WTC11 (cell line): Measurements from ENCODE around the gene ORM2. TPM values are rescaled to one million over a fixed set of nuclear protein-coding genes. Genes with fewer than 3 reads are reported as not detected.

Experiments
- ATAC-seq: fragments of 200-7000 bp; cut with Tn5 transposase; 2 replicates; pipeline ENCODE4 v1.10.0; 2021; ENCODE audit warnings: mild to moderate bottlenecking, moderate library complexity
- CTCF ChIA-PET: fragments of 300-600 bp; sonication (Branson Sonifier 250); formaldehyde crosslinking; loops from one replicate; lab custom pipeline; 2021; ENCODE audit warnings: antibody characterized with exemption; lab: Charles Lee
- POLR2A ChIA-PET: fragments of 350-600 bp; sonication (Branson Sonifier 250); formaldehyde crosslinking; loops from one replicate; lab custom pipeline; 2021; ENCODE audit warnings: antibody characterized with exemption; lab: Charles Lee
- DNase-seq: peaks from one replicate; pipeline ENCODE4 v3.0.0; 2021; ENCODE audit warnings: low spot score
- H3K27ac Mint-ChIP-seq: 2 replicates; pipeline ENCODE4 v1.8.0; 2021; ENCODE audit warnings: mixed read lengths
- H3K27me3 Mint-ChIP-seq: 2 replicates; pipeline ENCODE4 v1.8.0; 2021; ENCODE audit warnings: low read depth, mild to moderate bottlenecking, moderate library complexity, mixed read lengths
- H3K36me3 Mint-ChIP-seq: 2 replicates; pipeline ENCODE4 v1.8.0; 2021; ENCODE audit warnings: mixed read lengths
- H3K4me1 Mint-ChIP-seq: 2 replicates; pipeline ENCODE4 v1.8.0; 2022; ENCODE audit warnings: mixed read lengths
- H3K4me3 Mint-ChIP-seq: 2 replicates; pipeline ENCODE4 v1.8.0; 2021; ENCODE audit warnings: mild to moderate bottlenecking, moderate library complexity, mixed read lengths
- H3K9me3 Mint-ChIP-seq: 2 replicates; pipeline ENCODE4 v1.8.0; 2021; ENCODE audit warnings: mixed read lengths
- ATF6 ChIP-seq: sonication (generic); formaldehyde crosslinking; IDR thresholded peaks from 2 replicates; pipeline ENCODE4 v1.8.1; 2023; ENCODE audit warnings: mild to moderate bottlenecking, missing genetic modification reagents
- CBFB ChIP-seq: sonication (generic); formaldehyde crosslinking; IDR thresholded peaks from 2 replicates; pipeline ENCODE4 v1.8.1; 2022; ENCODE audit warnings: mild to moderate bottlenecking, low read depth, missing genetic modification reagents
- CREB1 ChIP-seq: sonication (generic); formaldehyde crosslinking; IDR thresholded peaks from 2 replicates; pipeline ENCODE4 v1.8.0; 2023; ENCODE audit warnings: mild to moderate bottlenecking, missing genetic modification reagents
- CTCF ChIP-seq: fragments of 200-600 bp; IDR thresholded peaks from 2 replicates; pipeline ENCODE4 v1.8.0; 2022; ENCODE audit warnings: antibody characterized with exemption
- E2F1 ChIP-seq: sonication (generic); formaldehyde crosslinking; IDR thresholded peaks from 2 replicates; pipeline ENCODE4 v1.8.0; 2022; ENCODE audit warnings: mild to moderate bottlenecking, missing genetic modification reagents
- E2F4 ChIP-seq: sonication (generic); formaldehyde crosslinking; IDR thresholded peaks from 2 replicates; pipeline ENCODE4 v1.8.1; 2022; ENCODE audit warnings: low read depth, mild to moderate bottlenecking, moderate library complexity, missing genetic modification reagents, borderline replicate concordance
- ESRRA ChIP-seq: sonication (generic); formaldehyde crosslinking; IDR thresholded peaks from 2 replicates; pipeline ENCODE4 v1.8.1; 2022; ENCODE audit warnings: mild to moderate bottlenecking, missing genetic modification reagents, borderline replicate concordance
- FOXK1 ChIP-seq: sonication (generic); formaldehyde crosslinking; IDR thresholded peaks from 2 replicates; pipeline ENCODE4 v1.8.0; 2022; ENCODE audit warnings: mild to moderate bottlenecking, moderate library complexity, missing genetic modification reagents
- FOXP1 ChIP-seq: sonication (generic); formaldehyde crosslinking; IDR thresholded peaks from 2 replicates; pipeline ENCODE4 v1.8.0; 2022; ENCODE audit warnings: missing genetic modification reagents, mild to moderate bottlenecking, moderate library complexity, borderline replicate concordance
- GTF2I ChIP-seq: fragments of 250-450 bp; sonication (Bioruptor Pico); conservative IDR thresholded peaks from 2 replicates; pipeline ENCODE4 v1.4.0; 2021; ENCODE audit warnings: mild to moderate bottlenecking
- MXD4 ChIP-seq: fragments of 250-450 bp; sonication (Bioruptor Pico); IDR thresholded peaks from 2 replicates; pipeline ENCODE4 v1.8.0; 2021; ENCODE audit warnings: mild to moderate bottlenecking, moderate library complexity, borderline replicate concordance
- PRDM15 ChIP-seq: sonication (generic); formaldehyde crosslinking; IDR thresholded peaks from 2 replicates; pipeline ENCODE4 v1.8.0; 2022; ENCODE audit warnings: missing genetic modification reagents
- RORB ChIP-seq: fragments of 250-450 bp; sonication (Bioruptor Pico); IDR thresholded peaks from 2 replicates; pipeline ENCODE4 v1.9.0; 2021; ENCODE audit warnings: mild to moderate bottlenecking
- TEAD4 ChIP-seq: sonication (generic); formaldehyde crosslinking; IDR thresholded peaks from 2 replicates; pipeline ENCODE4 v1.8.0; 2022; ENCODE audit warnings: mild to moderate bottlenecking, missing genetic modification reagents
- ZBTB43 ChIP-seq: sonication (generic); formaldehyde crosslinking; IDR thresholded peaks from 2 replicates; pipeline ENCODE4 v1.8.1; 2023; ENCODE audit warnings: mild to moderate bottlenecking, missing genetic modification reagents
- ZNF317 ChIP-seq: sonication (generic); formaldehyde crosslinking; IDR thresholded peaks from 2 replicates; pipeline ENCODE4 v1.8.1; 2023; ENCODE audit warnings: low read depth, mild to moderate bottlenecking, moderate library complexity, missing genetic modification reagents, borderline replicate concordance
- ZNF425 ChIP-seq: fragments of 250-450 bp; sonication (Bioruptor Pico); conservative IDR thresholded peaks from 2 replicates; pipeline ENCODE4 v1.9.0; 2021; ENCODE audit warnings: mild to moderate bottlenecking
- total RNA-seq: library from RNA; stranded (reverse); gene quantifications from 3 replicates; pipeline ENCODE4 v1.2.3, GENCODE V29; 2021

Gene ORM2
- total RNA-seq, 1 experiment from 2014 or later, result 1.6 TPM

- no peak overlapping the region for H3K4me3 Mint-ChIP-seq
- H3K27ac Mint-ChIP-seq, result no peak overlapping the region
- TF ChIP-seq FOXK1 (CRISPR knock-in tag), result 0 out of 2 replicates have a peak, but pooled peaks have one; percentile 7
- TF ChIP-seq CTCF, result peak; percentile 95
- TF ChIP-seq ZNF317 (CRISPR knock-in tag), result no peak
- peaks cover 43% of the 10 kb centered on the region for H3K36me3 Mint-ChIP-seq
- no peaks in the 10 kb centered on the region for H3K27me3 Mint-ChIP-seq
- ATAC-seq, result peak; percentile 65
- POLR2A ChIA-PET, result no interaction called here
- H3K9me3 Mint-ChIP-seq, result peaks cover 23% of the 10 kb centered on the region
- peaks cover 7% of the 10 kb centered on the region for H3K4me1 Mint-ChIP-seq
- peak; percentile 88 for DNase-seq
- CTCF ChIA-PET, result interaction anchor here (0.5 to 9.0 kb wide), 77 partner anchors 8 to 1928 kb away, joined by 3 to 232 read pairs (median 5); partner anchors contain the start of genes AMBP, ATP6V1G1, COL27A1 and KIF12
Measured at GRCh38 chr9:114291064-114291474, 38.6 kb upstream of the ORM2 start.

- H3K4me3 Mint-ChIP-seq, result no peak overlapping the region
- H3K27ac Mint-ChIP-seq, result no peak overlapping the region
- POLR2A ChIA-PET, result no interaction called here
- DNase-seq, result no peak
- H3K9me3 Mint-ChIP-seq, result peaks cover 27% of the 10 kb centered on the region
- no peaks in the 10 kb centered on the region for H3K27me3 Mint-ChIP-seq
- no peak for TF ChIP-seq ZNF425
- TF ChIP-seq CREB1 (CRISPR knock-in tag), result no peak
- peaks cover 52% of the 10 kb centered on the region for H3K36me3 Mint-ChIP-seq
- peaks cover 7% of the 10 kb centered on the region for H3K4me1 Mint-ChIP-seq
- CTCF ChIA-PET, result interaction anchor here (0.6 to 9.0 kb wide), 13 partner anchors 7 to 361 kb away, joined by 3 to 232 read pairs (median 9); partner anchors contain the start of genes AMBP and COL27A1
- ATAC-seq, result no peak
Measured at GRCh38 chr9:114291886-114292590, 37.6 kb upstream of the ORM2 start.

- Mint-ChIP-seq H3K4me3 (no peak overlapping the region), H3K9me3 (peaks cover 27% of the 10 kb centered on the region), H3K27me3 (no peaks in the 10 kb centered on the region), H3K4me1 (no peaks in the 10 kb centered on the region), H3K36me3 (peaks cover 69% of the 10 kb centered on the region), H3K27ac (no peak overlapping the region)
- ChIA-PET POLR2A (no interaction called here), CTCF (interaction anchor here (2.1 kb wide), 1 partner anchor 212 kb away, joined by 6 read pairs; no protein-coding TSS in a partner anchor)
- ATAC-seq (no peak), DNase-seq (no peak)
- TF ChIP-seq CBFB (no peak), ATF6 (CRISPR knock-in tag) (no peak), MXD4 (CRISPR knock-in tag) (no peak), ESRRA (CRISPR knock-in tag) (no peak), FOXP1 (CRISPR knock-in tag) (no peak), RORB (no peak), E2F1 (CRISPR knock-in tag) (no peak), ZBTB43 (CRISPR knock-in tag) (no peak), PRDM15 (CRISPR knock-in tag) (no peak), E2F4 (no peak), TEAD4 (CRISPR knock-in tag) (no peak), GTF2I (no peak)
Measured at GRCh38 chr9:114294664-114295063, 35.0 kb upstream of the ORM2 start.
